Gastroesophageal sphincter (tissue), 3 donors: ENCODE measurements around the gene C6orf47.

ENCODE experiments used
- CTCF ChIP-seq, 4 experiments: fragments of 200-600 bp in 2 of 4; fragments of 450-650 bp in 2 of 4; sonication (generic) in 1 of 4; IDR thresholded peaks; one replicate each; pipeline ENCODE4 v1.5.1; 2017 to 2019; ENCODE audit warnings: antibody characterized with exemption in 4 of 4, mild to moderate bottlenecking in 2 of 4, moderate library complexity in 2 of 4
- POLR2AphosphoS5 ChIP-seq: sonication (generic); formaldehyde crosslinking; IDR thresholded peaks from one replicate; pipeline ENCODE4 v1.6.1; 2017; ENCODE audit warnings: antibody characterized with exemption

GRCh38 chr6:31631209-31631608 lies 29.4 kb downstream of the C6orf47 start:
- TF ChIP-seq CTCF (IDR thresholded peaks at IDR 0.05) (no peak), POLR2AphosphoS5 (no peak)
